HG03135 (cell line): Measurements from ENCODE around the gene TMEM178A.
"Not testable (repeated sequence)": the region's sequence is repeated elsewhere in the genome, so short reads cannot be mapped to it uniquely, and the experiment has no call there.

Source experiments
- ATAC-seq: cut with Tn5 transposase; IDR thresholded peaks from one replicate; pipeline ENCODE4 v1.9.1; 2021; ENCODE audit warnings: mild to moderate bottlenecking, moderate library complexity; ENCODE audit not compliant: unreplicated experiment

TMEM178A gene

DNA sequence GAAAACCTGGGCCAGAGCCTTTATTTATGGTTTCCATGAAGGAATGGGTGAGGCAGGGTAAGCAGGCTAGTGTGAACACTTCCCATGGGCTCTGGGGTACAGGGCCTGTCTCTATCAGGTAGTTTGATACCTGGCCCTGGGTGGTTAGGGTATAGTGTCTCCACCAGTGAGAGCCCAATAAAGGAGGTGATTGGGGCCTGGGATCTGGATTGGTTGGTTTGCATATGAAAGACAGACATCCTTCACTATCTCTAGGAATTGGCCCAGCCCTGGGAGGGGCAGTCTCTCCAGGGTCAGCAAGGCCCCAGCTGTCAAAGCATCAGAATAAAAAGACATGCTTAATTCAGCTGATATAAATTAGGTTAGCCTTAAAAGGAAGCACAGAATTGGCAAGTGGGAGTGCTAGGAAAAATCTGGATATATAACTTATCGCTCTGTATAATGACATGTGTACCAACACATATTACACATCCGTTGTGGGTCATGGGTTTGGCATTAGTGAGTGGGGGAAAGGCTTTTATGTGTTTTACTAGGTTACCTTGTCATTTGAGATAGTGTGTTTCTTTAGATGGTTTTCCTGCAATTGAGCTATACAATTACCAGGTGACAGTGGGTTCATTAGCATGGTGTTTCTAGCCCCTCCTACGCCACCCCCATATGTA is 18.5 kb upstream of the TMEM178A start:
- no peak for ATAC-seq

DNA sequence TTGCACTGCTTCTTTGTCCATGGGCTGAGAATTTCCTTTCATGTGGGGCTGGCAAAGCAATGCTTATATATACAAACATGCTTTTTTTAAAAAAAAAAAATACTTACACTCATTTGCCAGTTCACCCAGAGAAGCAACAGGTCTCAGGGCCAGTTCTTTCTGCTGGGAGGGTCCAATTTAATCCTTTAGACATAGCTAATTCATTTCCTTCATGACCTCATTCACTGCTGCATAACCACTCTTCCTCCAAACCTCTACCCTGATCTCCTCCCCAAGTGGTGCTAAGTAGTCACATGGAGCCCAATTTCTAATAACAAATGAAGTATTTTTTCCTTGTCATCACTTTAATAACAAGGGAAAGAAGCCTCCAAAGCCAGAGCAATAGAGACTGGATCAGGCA is 17.1 kb upstream of the TMEM178A start:
- ATAC-seq, result no peak

DNA sequence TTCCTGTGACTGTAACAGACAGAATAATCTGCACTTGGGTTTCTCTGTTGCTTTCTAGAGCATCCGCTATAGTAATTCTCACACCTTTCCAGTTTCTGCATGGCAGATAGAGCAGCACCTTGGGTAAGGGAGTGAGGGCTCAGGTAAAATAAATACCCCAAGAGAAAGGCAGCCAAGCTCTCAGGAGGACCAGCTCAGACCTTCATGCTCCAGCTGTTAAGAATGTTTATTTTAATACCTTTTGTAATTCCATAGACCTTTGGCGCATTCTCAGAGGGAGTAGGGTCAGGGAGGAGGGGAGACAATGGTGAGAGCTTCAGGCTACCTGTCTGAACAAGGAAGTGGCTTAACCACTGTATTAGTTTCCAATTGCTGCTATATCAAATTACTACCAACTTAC is 16.2 kb upstream of the TMEM178A start:
- ATAC-seq, result no peak

DNA sequence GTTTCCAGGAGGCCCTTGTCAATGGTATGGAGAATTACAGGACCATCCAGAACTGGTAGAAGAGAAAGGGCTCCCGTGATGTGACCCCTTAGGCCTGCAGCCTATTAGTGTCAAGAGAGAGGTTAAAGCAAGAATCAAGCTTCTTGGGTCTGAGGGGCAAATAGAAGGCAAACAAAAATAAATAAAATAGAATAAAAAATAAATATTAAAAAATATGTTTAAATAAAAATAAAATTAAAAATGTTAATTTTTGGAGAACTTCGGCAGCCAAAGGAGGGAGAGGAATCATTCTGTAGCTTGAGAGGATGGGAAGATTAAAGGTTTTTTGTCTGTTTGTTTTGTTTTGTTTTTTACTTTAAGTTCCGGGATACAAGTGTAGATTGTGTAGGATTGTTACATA is 15.2 kb upstream of the TMEM178A start:
- ATAC-seq, result no peak

DNA sequence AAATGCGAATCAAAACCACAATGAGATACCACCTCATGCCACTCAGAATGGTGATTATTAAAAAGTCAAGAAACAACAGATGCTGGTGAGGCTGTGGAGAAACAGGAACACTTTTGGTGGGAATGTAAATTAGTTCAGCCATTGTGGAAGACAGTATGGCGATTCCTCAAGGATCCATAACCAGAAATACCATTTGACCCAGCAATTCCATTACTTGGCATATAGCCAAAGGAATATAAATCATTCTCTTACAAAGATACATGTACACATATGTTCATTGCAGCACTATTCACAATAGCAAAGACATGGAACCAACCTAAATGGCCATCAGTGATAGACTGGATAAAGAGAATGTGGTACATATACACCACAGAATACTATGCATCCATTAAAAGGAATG is 9.5 kb upstream of the TMEM178A start:
- ATAC-seq, result not testable (repeated sequence)

- ATAC-seq, result no peak
These were observed 8.3 kb upstream of the TMEM178A start for GRCh38 chr2:39657287-39657937.

GRCh38 chr2:39658371-39658770 is 7.3 kb upstream of the TMEM178A start:
- no peak for ATAC-seq

DNA sequence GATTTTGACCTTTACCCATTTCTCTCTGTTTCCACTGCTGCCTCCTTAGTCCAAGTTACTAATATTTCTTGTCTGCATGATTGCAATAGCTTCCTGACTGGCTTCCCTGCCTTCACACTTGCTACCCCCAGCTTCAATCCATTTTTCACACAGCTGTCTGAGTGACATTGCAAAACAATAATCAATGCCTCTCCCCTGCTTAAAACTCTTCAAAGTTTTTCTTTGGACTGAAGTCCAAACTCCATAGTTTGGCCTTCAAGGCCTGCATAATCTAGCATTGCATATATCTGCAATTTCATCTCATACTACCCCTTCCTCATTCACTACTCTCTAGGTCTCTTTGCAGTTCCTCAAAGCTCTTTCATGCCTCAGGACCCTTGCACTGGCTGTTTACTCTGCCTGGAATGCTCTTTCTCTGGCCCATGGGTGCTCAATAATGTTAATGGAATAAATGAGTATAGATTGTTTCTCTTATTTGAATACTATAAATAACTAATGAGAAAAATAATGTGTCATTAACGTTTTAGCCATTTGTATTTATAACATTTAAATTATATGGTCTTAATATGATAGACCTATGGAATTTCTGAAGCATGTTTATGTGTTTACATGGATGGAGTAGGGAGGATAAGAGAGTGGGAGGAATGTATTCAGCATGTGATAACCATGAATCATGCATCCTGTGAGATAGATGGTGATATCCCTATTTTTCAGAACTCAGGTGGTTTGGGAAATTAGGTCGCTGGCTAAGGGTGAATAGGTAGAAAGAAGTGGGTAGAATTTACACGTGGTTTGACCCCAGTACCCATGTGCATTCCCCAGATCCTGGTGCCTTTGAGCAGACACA is 5.7 kb upstream of the TMEM178A start:
- ATAC-seq, result no peak

DNA sequence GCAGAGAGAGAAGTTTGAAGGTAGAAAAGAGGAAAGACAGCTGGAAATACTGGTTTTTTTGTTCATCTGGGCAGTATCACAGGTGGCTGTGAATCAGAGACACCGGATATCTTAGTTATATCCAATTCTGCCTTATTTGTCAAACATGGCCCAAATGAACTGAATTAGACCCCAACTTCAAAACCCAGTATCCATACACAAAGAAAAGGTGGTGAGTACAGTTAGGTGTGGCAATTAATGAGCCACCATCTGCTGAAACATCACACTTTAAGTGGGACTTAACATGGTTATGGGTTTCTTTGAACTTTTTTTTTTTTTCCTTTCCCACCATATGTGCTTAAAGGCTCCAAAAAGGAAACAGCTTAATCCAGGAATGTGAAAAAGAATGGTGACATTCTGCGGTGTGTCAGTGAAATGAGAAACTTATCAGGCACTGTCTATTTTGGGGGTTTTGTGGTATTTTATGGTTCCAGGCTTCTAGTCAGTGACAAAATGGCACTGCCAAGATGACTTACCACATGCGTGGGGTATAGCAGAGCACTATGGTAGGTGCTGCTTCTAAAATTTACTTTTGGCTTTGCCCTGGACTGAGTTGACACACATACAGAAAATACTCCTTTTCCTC is 5.0 kb upstream of the TMEM178A start:
- no peak for ATAC-seq

DNA sequence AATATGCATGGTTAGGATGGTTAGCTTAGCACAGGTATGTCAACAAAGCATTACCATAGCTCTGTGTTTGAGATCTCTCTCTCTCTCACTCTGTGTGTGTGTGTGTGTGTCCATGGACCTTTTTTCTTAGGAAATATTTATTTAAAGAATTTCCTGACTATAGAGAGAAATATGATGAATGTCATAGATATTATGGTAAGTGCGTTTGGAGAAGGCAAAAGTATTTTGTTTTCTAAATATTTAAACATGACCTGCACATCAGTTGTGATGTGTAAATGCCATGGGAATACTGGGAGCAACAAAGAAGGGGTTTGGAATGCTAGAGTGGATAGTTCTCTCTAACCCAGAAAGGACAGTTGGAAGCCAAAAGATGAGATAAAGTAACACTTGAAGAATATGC is 3.9 kb upstream of the TMEM178A start:
- ATAC-seq, result no peak

GRCh38 chr2:39663187-39663930 is 2.4 kb upstream of the TMEM178A start:
- ATAC-seq, result no peak

DNA sequence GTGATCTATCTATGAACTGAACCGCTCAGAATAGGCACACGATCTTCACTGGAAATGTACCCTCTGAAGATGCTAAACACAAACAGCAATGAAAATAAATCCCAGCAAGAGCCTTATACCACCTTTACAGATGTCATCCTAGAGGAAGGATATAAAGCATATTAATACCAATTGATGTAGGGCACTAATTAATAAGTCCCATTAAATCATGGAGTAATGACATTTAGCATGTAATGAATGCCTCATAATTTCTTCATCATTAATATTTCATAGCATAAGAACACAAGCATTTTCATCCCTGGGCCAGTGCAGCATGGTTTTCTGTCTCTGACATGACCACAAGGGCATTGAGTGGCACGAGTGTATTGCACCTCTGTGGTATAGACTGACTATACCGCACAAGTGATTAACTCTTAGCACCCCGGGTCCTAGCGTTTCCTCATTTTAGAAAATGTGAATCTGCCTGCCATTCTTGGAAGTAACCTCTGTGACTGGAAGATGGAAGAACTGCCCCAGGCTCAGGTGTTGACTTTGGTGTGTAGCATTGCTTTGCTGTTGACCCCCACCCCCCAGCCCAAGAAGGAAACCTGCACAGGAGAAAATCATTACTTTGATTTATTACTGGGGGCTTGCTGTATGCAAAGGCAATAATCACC is 1.4 kb upstream of the TMEM178A start:
- no peak for ATAC-seq

DNA sequence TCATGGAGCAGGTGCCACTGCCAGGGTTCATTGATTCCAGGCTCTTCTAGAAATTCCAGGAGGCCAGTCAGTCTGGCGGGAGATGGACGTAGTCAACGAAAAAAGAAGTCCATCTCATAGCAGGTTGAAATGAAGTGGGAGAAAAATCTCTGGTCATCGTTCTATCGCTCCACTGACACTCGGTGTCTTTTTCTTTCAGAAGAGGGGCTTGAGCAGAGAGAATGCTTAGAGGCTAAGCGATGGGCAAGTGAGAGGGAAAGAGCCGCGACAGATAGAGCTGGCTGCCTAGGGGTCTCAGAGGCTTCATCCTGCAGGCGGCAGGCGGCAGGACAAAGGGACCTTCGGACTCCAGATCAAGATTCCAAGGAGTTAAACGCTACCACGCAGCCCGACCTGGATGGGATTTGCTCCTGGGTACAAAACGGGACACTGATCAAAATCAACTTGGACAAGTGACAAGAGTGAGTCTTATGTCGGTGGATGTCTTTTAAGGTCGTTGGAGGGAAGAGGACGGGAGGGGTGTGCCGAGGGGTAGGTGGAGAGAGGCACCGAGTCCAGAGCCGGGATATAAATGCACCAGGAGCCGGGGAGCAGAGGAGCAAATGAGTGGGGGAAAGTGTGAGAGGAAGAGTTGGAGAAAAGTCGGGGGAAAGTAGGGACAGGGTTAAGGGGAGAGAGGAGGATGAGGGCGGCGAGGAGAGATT is 677 bp upstream of the TMEM178A start:
- ATAC-seq, result no peak

- ATAC-seq, result no peak
These were observed 879 bp downstream of the TMEM178A start for GRCh38 chr2:39666491-39667101.

DNA sequence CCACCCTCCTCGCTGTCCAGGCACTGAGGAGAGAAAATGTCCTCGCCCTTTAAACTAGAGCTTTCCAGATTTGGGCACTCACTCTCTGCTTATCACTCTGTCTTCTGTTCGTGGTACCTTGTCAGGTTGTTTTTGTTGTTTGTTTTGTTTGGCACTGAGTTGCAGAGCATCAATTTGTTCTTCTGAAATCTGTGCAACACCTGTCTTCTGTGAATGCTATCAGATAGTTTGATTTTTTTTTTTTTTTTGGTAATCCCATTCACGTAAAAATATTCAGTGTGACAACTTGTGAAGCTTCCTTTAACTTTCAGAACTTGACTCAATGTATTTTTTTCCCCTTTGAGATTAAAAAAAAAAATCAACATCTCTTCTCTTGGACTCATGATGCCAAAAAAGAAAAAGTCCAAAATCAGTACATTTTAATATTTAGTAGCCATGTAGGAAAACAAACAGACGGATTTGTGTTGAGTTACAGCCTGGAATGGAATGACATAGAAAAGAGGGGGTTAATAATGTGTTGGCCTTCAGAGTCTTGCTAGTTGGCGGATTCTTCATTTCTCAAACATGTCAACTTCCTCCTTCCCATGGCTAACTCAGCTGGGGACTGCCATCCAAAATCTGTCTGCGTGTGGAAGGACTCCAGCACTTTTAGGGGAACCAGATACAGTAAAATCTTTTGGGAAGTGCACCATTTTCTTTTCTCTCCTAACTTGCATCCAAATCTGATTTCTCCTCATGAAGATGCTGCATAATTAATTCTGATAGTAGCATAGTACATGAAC is 1.6 kb downstream of the TMEM178A start:
- ATAC-seq, result no peak

DNA sequence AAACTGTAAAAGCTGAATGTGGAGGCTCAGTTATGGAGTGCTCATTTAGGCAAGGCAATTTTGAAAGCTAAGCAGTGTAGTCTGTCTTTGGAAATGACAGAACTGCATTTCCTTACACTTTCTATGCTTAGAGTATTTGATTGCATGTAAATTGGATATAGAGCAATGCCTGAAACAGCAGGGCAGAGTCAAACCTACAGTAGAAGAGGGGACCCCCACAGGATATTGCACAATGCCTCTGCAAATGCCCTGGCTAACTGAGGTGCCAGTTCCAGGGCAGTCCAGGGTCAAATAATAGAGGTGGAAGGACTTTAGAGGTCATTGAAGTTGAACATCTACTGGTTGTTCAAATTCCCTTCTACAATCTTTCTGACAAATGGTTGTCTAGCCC is 2.2 kb downstream of the TMEM178A start:
- no peak for ATAC-seq

DNA sequence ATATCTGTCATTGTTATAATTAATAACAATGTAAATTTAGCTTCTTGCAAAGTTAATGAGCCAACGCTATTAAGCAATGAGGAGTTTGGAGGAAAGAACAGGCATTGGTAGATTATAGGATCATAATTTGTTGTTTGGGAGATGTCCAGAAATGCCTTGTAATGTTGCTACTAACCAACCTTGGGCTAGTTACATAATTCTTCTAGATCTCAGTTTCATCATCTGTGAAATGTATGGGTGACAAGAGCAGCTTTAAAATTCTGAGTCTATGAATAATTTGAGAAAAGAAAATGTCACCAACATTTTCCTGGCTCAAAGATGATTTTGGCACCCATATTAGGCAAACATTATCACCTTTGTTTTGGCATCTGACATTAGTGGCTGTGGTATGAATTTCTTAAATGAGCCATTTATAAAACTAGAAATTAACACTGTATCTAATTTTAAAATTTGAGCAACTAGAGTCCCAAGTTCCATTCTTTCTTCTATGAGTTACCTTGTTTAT is 2.9 kb downstream of the TMEM178A start:
- no peak for ATAC-seq

DNA sequence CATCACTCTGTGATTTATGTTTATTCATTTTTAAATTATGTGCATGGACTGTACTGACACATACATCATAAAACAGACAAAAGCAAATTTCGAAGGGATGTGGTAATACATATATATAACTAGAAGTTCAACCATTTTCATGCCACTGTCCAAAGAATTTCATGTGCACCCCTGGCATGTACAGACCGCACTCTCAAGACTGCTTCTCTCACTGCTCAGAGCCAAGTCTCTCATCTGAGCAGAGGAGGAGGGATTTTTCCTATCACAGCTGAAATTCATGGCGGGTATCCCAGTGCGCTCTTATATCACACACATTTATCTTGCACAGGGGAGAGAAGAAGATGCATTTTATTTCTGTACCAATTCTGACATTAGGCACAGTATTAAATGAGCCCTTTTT is 5.9 kb downstream of the TMEM178A start:
- no peak for ATAC-seq
